Neural progenitor cell (in vitro differentiated cells): ENCODE results near the gene FAM114A2.
"Not testable (repeated sequence)": the region's sequence is repeated elsewhere in the genome, so short reads cannot be mapped to it uniquely, and the experiment has no call there.

Experiments used
- EZH2 ChIP-seq: fragments of 200-600 bp; sonication (generic); IDR thresholded peaks from 2 replicates; pipeline ENCODE4 v1.6.1; 2017; ENCODE audit warnings: antibody characterized with exemption, mild to moderate bottlenecking, moderate library complexity
- EZH2phosphoT487 ChIP-seq: fragments of 200-600 bp; sonication (generic); IDR thresholded peaks from 2 replicates; pipeline ENCODE4 v1.6.1; 2017; ENCODE audit warnings: antibody characterized with exemption
- TF ChIP-seq, protein P1 (sequence below): fragments of 200-600 bp; sonication (generic); IDR thresholded peaks from 2 replicates; pipeline ENCODE4 v1.5.1; 2017; ENCODE audit warnings: antibody characterized with exemption, mild to moderate bottlenecking

DNA sequence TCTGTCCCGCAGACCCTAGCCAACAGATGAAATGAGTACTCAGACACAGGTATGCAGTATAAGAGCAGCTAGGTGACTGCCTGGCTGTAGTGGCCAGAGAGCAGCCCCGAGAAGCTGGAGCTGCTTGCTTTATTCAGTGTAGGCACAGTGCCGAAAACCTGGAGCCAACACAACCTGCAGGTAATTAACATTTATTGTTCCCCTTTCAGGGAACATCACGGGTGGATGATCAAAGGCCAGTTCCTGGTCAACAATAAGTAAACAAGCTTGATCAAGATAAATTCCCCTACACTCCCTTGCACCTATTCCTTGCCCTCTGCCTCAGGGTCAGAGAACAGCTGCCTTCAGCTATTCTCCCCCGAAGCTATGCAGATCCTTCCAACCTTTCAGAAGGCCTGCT, 31.1 kb upstream of the FAM114A2 start:
- TF ChIP-seq, protein P1, sequence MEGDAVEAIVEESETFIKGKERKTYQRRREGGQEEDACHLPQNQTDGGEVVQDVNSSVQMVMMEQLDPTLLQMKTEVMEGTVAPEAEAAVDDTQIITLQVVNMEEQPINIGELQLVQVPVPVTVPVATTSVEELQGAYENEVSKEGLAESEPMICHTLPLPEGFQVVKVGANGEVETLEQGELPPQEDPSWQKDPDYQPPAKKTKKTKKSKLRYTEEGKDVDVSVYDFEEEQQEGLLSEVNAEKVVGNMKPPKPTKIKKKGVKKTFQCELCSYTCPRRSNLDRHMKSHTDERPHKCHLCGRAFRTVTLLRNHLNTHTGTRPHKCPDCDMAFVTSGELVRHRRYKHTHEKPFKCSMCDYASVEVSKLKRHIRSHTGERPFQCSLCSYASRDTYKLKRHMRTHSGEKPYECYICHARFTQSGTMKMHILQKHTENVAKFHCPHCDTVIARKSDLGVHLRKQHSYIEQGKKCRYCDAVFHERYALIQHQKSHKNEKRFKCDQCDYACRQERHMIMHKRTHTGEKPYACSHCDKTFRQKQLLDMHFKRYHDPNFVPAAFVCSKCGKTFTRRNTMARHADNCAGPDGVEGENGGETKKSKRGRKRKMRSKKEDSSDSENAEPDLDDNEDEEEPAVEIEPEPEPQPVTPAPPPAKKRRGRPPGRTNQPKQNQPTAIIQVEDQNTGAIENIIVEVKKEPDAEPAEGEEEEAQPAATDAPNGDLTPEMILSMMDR: not testable (repeated sequence)
- not testable (repeated sequence) for TF ChIP-seq EZH2phosphoT487, EZH2
